GF-D8 (cell line): Measurements from ENCODE around the gene STRIP1.
"Not testable (repeated sequence)": the region's sequence is repeated elsewhere in the genome, so short reads cannot be mapped to it uniquely, and the experiment has no call there.

Source experiments
- DNase-seq: peaks from one replicate; lab custom pipeline; 2025; lab: John Stamatoyannopoulos, UW

The STRIP1 gene

DNA sequence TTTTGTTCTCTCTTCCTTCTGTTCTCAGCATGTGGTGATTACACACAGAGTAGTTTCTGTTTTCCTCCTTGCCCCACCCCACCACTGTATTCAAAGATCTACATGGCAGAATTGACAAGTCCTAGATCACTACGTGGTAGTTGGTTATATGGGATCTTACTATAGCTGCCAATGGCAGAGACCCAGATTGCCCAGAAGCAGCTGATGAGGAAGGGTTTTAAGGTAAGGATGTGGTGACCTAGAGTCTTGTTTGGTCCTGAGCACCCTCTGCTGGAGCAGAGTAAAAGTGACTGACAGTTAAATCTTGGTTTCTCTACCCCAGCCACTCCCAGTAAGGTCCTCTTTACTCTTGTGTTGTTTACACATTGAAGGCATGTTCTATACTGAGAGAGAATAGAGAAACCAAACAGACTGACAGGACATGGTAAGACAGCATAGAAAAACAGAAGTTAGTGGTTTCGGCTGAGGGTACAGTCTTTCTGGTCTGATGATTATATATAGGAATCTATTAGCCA is 22.8 kb upstream of the STRIP1 start:
- DNase-seq = peak; percentile 32

GRCh38 chr1:110012100-110012780 is 22.2 kb upstream of the STRIP1 start:
- DNase-seq = no peak

- no peak for DNase-seq
Measured at GRCh38 chr1:110017792-110018191, 16.6 kb upstream of the STRIP1 start.

GRCh38 chr1:110018396-110018795 is 16.0 kb upstream of the STRIP1 start:
- DNase-seq = no peak

- no peak for DNase-seq
Measured at GRCh38 chr1:110019770-110020169, 14.7 kb upstream of the STRIP1 start.

DNA sequence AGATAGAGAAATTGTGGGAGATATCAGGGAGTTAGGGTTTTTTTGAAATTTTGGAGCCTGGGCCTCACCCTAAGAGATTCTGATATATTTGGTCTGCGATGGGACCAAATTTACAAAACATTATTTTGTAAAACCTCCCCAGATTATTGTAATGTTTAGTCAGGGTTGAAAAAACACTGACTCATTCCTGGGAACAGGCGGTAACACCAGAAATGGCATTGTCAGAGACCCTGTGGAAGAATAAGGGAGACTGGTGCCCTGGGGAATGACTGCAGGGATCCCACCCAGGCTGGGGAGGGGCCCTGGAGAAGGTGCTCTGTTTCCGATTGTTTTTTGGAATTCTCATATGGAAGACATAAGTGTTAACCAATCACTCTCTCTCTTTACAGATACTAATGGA is 13.1 kb upstream of the STRIP1 start:
- no peak for DNase-seq

DNA sequence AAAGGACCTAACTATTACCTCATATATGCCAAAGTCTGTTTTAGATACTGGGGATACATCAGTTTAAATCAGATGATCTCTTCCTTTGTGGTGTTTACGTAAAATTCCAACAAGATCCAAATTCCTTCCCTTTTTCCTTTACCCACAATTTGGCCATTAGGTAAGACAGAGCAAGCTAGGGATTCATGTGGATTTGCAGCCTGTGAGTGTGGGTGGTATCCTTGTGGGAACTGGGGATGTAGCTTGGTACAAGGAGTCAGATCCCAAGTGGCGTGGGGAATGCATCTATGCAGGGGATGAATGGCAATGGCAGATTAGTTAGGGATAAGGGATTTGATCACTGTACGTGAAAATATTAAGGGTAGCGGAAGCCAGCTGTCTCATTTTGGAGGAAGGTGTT is 9.8 kb upstream of the STRIP1 start:
- no peak for DNase-seq

GRCh38 chr1:110030687-110031086 is 3.7 kb upstream of the STRIP1 start:
- not testable (repeated sequence) for DNase-seq

GRCh38 chr1:110032327-110032726 is 2.1 kb upstream of the STRIP1 start:
- no peak for DNase-seq

DNA sequence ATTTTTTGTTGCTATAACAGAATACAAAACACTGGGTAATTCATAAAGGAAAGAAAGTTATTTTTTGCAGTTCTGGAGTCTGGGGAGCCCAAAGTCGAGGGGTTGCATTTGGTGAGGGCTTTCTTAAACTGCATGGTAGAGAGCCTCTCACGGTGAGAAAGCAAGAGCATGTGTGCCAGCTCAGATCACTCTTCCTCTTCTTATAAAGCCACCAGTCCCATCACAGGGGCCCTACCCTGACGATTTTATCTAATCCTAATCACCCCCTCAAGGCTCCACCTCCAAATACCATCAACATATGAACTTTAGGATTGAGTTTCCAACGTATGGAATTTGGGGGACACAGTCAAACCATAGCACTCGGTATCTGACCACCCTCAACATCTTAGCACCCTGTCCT is 1.0 kb upstream of the STRIP1 start:
- DNase-seq = no peak

DNA sequence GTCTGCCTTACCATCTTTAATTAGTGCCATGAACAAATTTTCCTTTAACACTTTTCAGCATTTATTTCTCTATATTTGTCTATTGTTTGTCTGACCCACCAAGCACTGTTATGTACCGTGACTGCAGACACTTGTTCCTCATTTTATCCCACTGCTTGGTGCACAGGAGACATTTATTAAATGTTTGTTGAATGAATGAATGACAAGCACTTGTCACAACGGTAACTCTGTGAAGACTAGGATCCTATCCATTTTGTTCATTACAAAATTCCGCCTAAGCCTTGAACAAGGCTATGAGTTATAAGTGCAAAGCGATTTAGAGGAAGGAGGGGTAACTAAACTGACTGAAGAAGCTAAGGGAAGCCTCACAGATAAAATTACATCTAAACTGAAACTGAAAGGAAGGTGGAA is 379 bp upstream of the STRIP1 start:
- peak; percentile 54 for DNase-seq

DNA sequence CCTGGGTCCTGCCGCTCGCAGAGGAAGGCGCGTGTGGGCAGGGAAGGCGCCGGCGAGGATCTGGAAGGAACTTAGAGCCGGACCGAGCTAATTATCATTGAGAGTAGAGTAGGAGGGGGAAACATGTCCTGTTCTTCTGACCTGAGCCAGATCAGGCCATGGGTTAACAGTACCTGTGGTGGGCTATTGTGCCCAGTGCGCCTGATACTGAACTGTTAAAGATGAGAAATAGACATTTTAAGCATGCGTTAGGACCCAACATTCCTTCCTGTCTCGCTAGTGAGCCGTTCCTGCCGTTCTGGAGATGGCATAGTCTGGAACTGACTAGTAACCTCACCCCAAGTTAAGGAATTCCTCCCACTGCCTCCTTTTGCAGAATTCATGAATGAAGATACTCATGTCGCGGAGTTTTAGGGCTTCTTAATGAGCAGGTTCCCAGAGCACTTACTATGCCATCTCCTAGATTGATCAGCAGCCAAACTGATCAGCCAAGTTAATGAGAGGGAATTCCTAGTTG is 870 bp downstream of the STRIP1 start:
- no peak for DNase-seq

DNA sequence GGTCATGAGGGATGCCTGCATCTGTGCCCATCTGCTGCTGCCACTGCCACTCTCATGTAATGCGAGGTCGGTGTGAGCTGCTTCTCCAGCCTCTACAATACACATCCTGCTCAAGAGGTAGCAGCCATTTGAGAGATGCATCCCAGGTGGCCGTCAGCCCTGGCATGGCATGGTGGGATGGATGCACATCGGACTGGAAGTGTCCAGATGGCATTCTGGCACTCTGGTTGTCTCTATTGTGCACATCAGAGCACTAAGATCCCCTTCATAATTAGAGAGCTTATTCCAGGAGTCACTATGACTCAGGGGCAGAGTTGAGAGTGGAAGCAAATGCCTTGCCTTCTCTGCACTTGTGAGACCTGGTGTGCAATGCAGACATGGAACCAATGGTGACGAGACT is 3.8 kb downstream of the STRIP1 start:
- no peak for DNase-seq

DNA sequence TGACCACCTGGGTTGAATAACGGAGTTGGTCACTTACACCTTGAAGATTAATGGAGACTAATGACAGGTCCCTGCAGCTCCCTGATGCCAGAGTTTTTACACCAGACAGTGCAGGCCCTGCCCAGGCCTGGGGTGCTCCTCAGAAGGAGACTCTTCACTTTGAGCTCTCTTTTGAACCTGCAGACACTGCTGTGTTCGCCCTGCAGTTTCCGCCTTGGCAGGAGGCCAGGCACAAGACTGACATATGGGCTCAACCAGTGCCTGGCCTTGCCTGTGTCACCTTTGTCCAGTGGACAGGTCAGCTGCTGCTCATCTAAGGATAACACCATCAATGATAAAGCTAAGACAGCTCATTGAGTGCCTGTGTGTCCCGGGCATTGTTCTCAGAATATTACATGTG is 5.2 kb downstream of the STRIP1 start:
- DNase-seq = no peak

DNA sequence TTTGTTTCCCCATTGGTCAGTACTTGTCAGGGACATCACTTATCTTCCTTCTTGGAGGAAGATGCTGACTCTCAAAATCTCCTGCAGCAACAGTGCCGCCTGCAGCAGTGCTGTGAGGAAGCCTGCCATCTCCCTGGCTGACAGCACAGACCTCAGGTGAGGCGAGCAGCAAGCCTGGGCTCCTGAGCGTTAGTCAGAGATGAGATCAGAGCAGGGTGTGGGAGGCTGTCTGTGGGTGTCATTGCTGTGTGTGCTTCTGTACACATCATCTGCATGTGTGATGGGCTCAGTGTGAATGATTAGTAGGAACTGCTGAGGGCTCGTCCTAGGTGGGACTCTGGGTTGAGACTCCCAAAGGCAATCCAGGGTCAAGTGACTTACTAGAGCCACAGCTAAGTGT is 6.1 kb downstream of the STRIP1 start:
- DNase-seq = no peak

GRCh38 chr1:110043016-110043415 is 8.6 kb downstream of the STRIP1 start:
- no peak for DNase-seq

DNA sequence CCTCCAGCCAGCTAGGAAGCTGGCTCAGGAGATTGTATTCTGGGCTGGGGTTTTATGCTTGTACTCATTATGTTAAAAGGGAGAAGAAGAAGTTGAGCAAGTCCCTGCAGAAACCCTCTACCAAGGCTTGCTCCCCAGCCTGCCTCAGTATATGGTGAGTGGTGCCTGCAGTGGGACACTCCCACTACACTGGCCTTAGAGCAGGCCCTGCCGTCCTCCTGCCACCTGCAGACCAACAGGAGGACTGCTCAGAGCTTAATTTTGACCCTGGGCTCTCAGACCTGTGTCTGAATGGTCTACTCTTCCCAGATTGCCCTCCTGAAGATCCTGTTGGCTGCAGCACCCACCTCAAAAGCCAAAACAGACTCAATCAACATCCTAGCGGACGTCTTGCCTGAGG is 13.0 kb downstream of the STRIP1 start:
- no peak for DNase-seq

- no peak for DNase-seq
Measured at GRCh38 chr1:110048240-110048639, 13.8 kb downstream of the STRIP1 start.

DNA sequence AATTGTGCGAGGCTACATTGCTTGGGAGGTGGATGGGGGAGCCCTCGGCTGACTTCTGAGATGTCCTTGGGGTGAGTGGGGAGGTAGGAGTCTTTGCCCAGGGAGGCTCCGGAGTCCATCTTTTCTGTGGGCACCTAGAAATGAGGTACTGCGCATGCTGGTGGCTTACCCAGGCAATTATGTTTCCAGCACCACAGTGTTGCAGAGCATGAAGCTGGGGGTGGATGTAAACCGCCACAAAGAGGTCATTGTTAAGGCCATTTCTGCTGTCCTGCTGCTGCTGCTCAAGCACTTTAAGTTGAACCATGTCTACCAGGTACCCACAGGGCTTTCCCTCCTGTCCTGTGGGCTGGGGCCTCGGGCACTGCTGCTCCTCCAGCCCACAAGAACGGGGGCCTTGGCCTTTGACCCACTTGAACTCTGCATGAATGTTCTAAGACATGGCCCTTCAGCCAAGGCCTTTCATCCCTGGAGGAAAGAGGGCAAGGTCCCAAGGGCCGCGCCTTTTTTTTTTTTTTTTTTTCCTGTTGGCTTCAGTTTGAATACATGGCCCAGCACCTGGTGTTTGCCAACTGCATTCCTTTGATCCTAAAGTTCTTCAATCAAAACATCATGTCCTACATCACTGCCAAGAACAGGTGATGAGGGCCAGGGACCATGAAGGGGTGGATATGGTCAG is 14.6 kb downstream of the STRIP1 start:
- no peak for DNase-seq

DNA sequence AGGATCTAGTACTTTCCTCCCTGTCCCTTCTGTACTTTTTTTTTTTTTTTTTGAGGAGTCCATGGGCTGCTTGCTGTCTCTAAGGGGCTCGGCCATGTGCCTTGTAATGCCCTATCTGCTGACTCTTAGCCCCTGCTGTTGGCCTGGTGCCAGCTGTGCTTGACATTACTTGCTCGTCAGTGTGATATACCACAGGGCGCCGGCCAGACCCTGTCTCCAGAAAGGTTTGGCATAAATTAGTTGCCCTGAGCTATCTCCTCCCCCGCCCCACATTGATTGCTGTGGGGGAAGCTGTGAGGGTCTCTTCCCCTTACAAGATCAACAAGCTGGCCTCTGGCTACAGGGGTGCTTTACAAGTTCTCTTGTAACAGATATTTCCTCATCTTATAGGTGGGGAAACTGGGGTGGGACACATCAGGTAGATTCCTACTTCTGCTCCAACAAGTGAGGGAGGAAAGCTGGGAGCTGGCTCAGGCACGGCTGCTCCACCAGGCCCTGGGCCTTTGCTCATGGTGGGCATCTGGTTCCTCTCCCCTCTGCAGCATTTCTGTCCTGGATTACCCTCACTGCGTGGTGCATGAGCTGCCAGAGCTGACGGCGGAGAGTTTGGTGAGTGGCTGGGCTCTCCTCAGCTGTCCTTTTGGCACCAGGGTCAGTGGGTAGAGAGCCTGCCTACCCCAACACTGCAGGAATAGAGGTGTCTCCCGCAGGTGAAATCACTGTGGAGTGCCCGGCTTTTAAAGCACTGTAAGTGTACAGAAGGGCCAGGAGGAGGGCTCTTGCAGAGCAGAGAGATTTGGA is 15.6 kb downstream of the STRIP1 start:
- no peak for DNase-seq

GRCh38 chr1:110050602-110051261 is 16.3 kb downstream of the STRIP1 start:
- DNase-seq = no peak

DNA sequence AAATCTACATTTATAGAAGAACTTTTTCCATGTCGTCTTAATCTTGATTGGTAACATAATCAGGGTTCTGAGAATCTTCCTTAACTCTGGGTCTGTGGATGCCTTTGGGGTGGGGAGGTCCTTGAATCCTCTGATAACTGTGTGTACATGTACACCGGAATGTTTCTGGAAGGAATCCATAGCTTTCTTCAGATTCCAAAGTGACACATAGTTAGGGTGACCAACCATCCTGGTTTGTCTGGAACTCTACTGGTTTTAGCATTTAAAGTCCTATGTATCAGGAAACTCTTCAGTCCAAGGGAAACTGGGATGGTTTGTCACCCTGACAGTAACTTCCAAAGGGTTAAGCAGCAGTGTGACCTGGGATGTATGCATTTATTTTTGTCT is 16.8 kb downstream of the STRIP1 start:
- no peak for DNase-seq
